ENCODE results near the gene ZBTB7C. TPM values are rescaled to one million over a fixed set of nuclear protein-coding genes. Genes with fewer than 3 reads are reported as not detected.

The ZBTB7C gene
- polyA plus RNA-seq, 1 donor (not counting 4 experiments of a cell fraction or from before 2014, with no cell fraction given): 0.58 TPM

DNA sequence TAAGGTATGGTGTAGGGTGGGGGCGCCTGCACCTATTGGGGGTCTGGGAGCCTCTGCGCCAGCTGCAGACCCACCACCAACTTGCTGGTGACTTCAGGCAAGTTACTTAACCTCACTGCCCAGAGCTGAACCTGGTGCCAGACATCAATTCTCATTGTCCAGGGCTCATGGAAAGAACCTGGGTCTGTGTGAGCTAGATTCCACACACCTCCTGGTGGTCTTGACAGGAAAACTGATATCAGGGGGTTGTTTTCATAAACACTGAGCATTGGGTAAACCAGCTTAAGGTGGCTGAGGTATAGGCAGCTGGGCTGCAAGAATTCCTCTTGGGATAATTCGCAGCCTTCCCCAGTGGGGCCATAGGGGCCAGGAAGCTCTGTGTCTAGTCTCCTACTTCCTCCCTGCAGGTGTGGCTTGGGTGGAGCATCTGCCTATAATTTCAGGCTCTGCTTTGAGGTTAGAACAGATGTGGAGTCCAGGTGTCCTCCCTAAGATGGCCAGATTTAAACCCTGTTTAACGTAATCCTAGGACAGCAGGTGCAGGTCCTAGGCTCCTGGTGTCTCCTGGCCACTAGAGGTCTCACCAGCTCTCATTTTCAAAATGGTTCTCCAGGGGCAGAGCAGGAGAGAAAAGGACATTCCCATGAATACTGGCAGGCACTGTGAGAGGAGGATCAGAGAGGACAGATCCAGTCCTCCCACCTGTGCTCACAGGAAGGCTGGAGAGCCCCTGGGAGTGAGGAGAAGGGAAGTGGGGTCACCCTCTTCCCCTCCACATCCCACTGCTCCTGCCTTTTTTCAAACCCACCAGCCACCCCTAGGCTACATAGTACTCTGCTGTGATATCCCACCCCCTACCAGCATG is 378.3 kb downstream of the ZBTB7C start:
- no peak for TF ChIP-seq EZH2 (IDR thresholded peaks at IDR 0.05; ENCODE audit: low read length)
- TF ChIP-seq CTCF (optimal IDR thresholded peaks at IDR 0.05 in 1 of 3, IDR thresholded peaks at IDR 0.05 in 1 of 3, conservative IDR thresholded peaks at IDR 0.05 in 1 of 3; ENCODE audit: extremely low read depth in 1 of 3, insufficient read depth in 2 of 3, low read length in 3 of 3): peak in 2 of 3 experiments; percentile 78 to 92
- no peaks in the 10 kb centered on the region for H4K20me1 ChIP-seq (ENCODE audit: control insufficient read depth, extremely low read depth, insufficient read depth, low read length)
- no peak overlapping the region for H3K27ac ChIP-seq (ENCODE audit: control insufficient read depth, insufficient read depth, low read length)
- DNase-seq (ENCODE audit: low read depth, low spot score): no peak
- no peak overlapping the region for H3K4me3 ChIP-seq (ENCODE audit: control insufficient read depth in 2 of 3, extremely low read depth in 1 of 3, insufficient read depth in 2 of 3, low read depth in 1 of 3, low read length in 3 of 3)
- H3K4me1 ChIP-seq (ENCODE audit: control insufficient read depth, extremely low read depth, insufficient read depth, low read length): peaks cover 3% of the 10 kb centered on the region
- no peaks in the 10 kb centered on the region for H3K27me3 ChIP-seq (ENCODE audit: control insufficient read depth, extremely low read depth, insufficient read depth, low read length)
- no peak overlapping the region for H3K4me2 ChIP-seq (ENCODE audit: control insufficient read depth, extremely low read depth, insufficient read depth, low read depth, low read length)
- H3K9me3 ChIP-seq (ENCODE audit: control insufficient read depth, low read depth, low read length): no peaks in the 10 kb centered on the region
- no peak overlapping the region for H2AFZ ChIP-seq (ENCODE audit: control insufficient read depth, low read length)
- no peaks in the 10 kb centered on the region for H3K9me1 ChIP-seq (ENCODE audit: control insufficient read depth, extremely low read depth, insufficient read depth, low read length)
- dilution Hi-C loops (cut with MboI; ENCODE audit: extremely low pct_ligation_motif_present, low sequenced_read_pairs): no loop called here
- H3K36me3 ChIP-seq (ENCODE audit: control insufficient read depth in 2 of 2, extremely low read depth in 1 of 2, insufficient read depth in 2 of 2, low read length in 2 of 2): no peaks in the 10 kb centered on the region
- H3K79me2 ChIP-seq (ENCODE audit: control insufficient read depth, insufficient read depth, low read length): no peaks in the 10 kb centered on the region
- FAIRE-seq: peak; percentile 85
- H3K9ac ChIP-seq (ENCODE audit: control insufficient read depth, extremely low read depth, insufficient read depth, low read length): no peak overlapping the region

DNA sequence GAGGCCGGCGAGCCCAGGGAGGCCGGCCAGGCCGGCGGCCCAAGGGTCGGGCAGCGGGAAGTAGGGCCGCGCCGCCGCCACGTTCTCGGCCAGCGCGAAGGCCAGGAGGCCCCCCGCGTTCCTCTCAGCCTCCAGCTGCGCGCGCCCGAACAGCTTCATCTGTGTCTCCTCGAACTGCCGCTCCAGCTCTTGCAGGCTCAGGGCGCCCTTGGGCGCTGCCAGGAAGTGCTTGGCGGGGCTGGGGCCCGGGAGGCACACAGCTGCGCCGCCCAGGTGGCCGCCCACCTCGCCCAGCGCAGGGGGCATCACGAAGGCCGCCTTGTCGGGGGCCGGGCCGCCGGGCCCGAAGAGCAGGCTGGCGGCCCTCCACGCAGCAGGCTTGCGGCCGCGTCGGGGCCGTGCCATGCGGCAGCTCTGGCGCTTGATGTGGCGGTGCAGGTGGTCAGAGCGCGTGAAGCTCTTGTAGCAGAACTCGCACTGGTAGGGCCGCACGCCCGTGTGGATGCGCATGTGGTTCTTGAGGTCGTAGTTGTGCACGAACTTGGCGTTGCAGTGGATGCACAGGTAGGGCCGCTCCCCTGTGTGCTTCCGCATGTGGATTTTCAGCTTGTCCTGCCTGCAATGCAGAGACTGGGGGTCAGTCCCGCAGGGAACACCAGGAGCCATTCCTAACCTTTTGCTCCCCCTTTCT is 379.7 kb downstream of the ZBTB7C start:
- dilution Hi-C loops (cut with MboI; ENCODE audit: extremely low pct_ligation_motif_present, low sequenced_read_pairs): no loop called here
- peaks cover 3% of the 10 kb centered on the region for H3K4me1 ChIP-seq (ENCODE audit: control insufficient read depth, extremely low read depth, insufficient read depth, low read length)
- no peaks in the 10 kb centered on the region for H3K79me2 ChIP-seq (ENCODE audit: control insufficient read depth, insufficient read depth, low read length)
- no peak for FAIRE-seq
- no peak for TF ChIP-seq CTCF (optimal IDR thresholded peaks at IDR 0.05 in 1 of 3, IDR thresholded peaks at IDR 0.05 in 1 of 3, conservative IDR thresholded peaks at IDR 0.05 in 1 of 3; ENCODE audit: extremely low read depth in 1 of 3, insufficient read depth in 2 of 3, low read length in 3 of 3)
- TF ChIP-seq EZH2 (IDR thresholded peaks at IDR 0.05; ENCODE audit: low read length): no peak
- no peak overlapping the region for H3K4me2 ChIP-seq (ENCODE audit: control insufficient read depth, extremely low read depth, insufficient read depth, low read depth, low read length)
- H4K20me1 ChIP-seq (ENCODE audit: control insufficient read depth, extremely low read depth, insufficient read depth, low read length): no peaks in the 10 kb centered on the region
- no peak for DNase-seq (ENCODE audit: low read depth, low spot score)
- no peak overlapping the region for H3K4me3 ChIP-seq (ENCODE audit: control insufficient read depth in 2 of 3, extremely low read depth in 1 of 3, insufficient read depth in 2 of 3, low read depth in 1 of 3, low read length in 3 of 3)
- H3K9me1 ChIP-seq (ENCODE audit: control insufficient read depth, extremely low read depth, insufficient read depth, low read length): no peaks in the 10 kb centered on the region
- no peaks in the 10 kb centered on the region for H3K27me3 ChIP-seq (ENCODE audit: control insufficient read depth, extremely low read depth, insufficient read depth, low read length)
- no peak overlapping the region for H3K27ac ChIP-seq (ENCODE audit: control insufficient read depth, insufficient read depth, low read length)
- H3K9ac ChIP-seq (ENCODE audit: control insufficient read depth, extremely low read depth, insufficient read depth, low read length): no peak overlapping the region
- H3K36me3 ChIP-seq (ENCODE audit: control insufficient read depth in 2 of 2, extremely low read depth in 1 of 2, insufficient read depth in 2 of 2, low read length in 2 of 2): no peaks in the 10 kb centered on the region
- no peak overlapping the region for H2AFZ ChIP-seq (ENCODE audit: control insufficient read depth, low read length)
- H3K9me3 ChIP-seq (ENCODE audit: control insufficient read depth, low read depth, low read length): no peaks in the 10 kb centered on the region
